Activated CD4-positive, alpha-beta T cell treated with anti-CD3 and anti-CD28 coated beads for 36 hours (primary cell): ENCODE measurements around the gene MAST1. TPM values are rescaled to one million over a fixed set of nuclear protein-coding genes. Genes with fewer than 3 reads are reported as not detected.

Experiments
- ATAC-seq: fragments of 200-7000 bp; cut with Tn5 transposase; one replicate; pipeline ENCODE4 v1.10.0; 2021; ENCODE audit warnings: mild to moderate bottlenecking, moderate library complexity
- CTCF ChIA-PET: fragments of 350-600 bp; sonication (Branson Sonifier 250); formaldehyde crosslinking; loops from one replicate; lab custom pipeline; 2021; ENCODE audit warnings: antibody characterized with exemption; lab: Charles Lee
- POLR2A ChIA-PET: fragments of 350-600 bp; sonication (Branson Sonifier 250); formaldehyde crosslinking; loops from one replicate; lab custom pipeline; 2021; ENCODE audit warnings: antibody characterized with exemption, inconsistent platforms; lab: Charles Lee
- DNase-seq: peaks from one replicate; pipeline ENCODE4 v3.0.0-alpha.2; 2020
- H3K27ac Mint-ChIP-seq: one replicate; pipeline ENCODE4 v1.8.0; 2021; ENCODE audit warnings: mixed read lengths
- H3K27me3 Mint-ChIP-seq: one replicate; pipeline ENCODE4 v1.8.0; 2021; ENCODE audit warnings: mixed read lengths
- H3K36me3 Mint-ChIP-seq: one replicate; pipeline ENCODE4 v1.8.0; 2021; ENCODE audit warnings: low read depth, mixed read lengths
- H3K4me1 Mint-ChIP-seq: one replicate; pipeline ENCODE4 v1.8.0; 2021; ENCODE audit warnings: mixed read lengths
- H3K4me3 Mint-ChIP-seq: one replicate; pipeline ENCODE4 v1.8.0; 2021; ENCODE audit warnings: mild to moderate bottlenecking, moderate library complexity, mixed read lengths
- H3K9me3 Mint-ChIP-seq: one replicate; pipeline ENCODE4 v1.8.0; 2021; ENCODE audit warnings: low read depth, mixed read lengths
- intact Hi-C, 2 experiments: fragments of 100-400 bp; cut with DNase I in 1 of 2; cut with micrococcal nuclease in 1 of 2; formaldehyde crosslinking; loops; one replicate each; pipeline versions ENCODE4 v1.14.2 to v1.15.1; 2022 to 2024; cut with DNase I, micrococcal nuclease
- total RNA-seq, 2 experiments: library from RNA; stranded (reverse); gene quantifications; one replicate each; pipeline ENCODE4 v1.2.3, GENCODE V29; 2021

MAST1 gene
- 1 to 10 TPM; 1.8 to 2.7 TPM for total RNA-seq

DNA sequence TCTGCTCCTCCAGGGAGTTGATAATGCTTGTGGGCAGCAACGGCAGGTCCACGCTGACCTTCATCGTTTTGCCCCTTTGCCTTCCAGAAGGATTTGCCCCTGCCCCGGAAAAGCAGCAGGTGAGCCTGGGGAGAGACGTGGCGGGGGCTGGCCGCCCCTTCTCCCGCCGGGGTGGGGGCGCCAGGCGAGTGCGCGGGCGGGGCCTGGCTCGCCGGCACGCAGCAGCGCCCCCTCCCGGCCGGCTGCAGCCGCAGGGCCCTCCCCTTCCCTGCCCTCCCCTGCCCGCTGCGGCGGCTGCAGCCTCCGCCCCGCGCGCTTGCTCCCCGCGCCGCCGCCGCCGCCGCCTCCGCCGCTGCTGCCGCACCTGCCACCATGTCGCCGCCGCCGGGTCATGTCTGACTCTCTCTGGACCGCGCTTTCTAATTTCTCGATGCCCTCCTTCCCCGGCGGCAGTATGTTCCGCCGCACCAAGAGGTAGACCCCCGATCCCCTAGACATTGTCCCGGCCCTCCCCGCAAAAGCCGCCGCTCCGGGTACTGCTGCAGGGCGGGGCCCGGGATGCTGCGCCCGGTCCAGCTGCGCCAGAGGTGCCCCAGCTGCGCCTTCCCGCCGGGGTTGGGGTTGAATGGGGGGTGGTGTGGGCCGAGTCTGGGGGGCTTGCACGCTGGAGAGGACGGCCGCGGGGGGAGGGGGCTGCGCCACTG, at the start of gene MAST1:
TSS of gene MAST1 (plus strand) at position 334 of the 704 bp plus-strand sequence. CDS start at position 392, 58 bp downstream.
- Mint-ChIP-seq H3K27ac (no peak within 1 kb of the TSS), H3K9me3 (no peaks in the 10 kb centered on the region), H3K27me3 (peaks cover 70% of the 10 kb centered on the region), H3K4me3 (peak within 1 kb of the TSS; percentile 57), H3K4me1 (peaks cover 35% of the 10 kb centered on the region), H3K36me3 (no peaks in the 10 kb centered on the region)
- POLR2A ChIA-PET, result no interaction called here
- DNase-seq (peak; percentile 82), ATAC-seq (peak; percentile 61)
- intact Hi-C loops, result loop anchor here in 1 of 2 experiments (2.0 kb wide), 1 partner anchor 64 kb away; the partner anchor contains the start of gene HOOK2
- CTCF ChIA-PET, result interaction anchor here (0.6 to 1.8 kb wide), 5 partner anchors 9 to 355 kb away, joined by 3 to 17 read pairs (median 6); no protein-coding TSS in a partner anchor

DNA sequence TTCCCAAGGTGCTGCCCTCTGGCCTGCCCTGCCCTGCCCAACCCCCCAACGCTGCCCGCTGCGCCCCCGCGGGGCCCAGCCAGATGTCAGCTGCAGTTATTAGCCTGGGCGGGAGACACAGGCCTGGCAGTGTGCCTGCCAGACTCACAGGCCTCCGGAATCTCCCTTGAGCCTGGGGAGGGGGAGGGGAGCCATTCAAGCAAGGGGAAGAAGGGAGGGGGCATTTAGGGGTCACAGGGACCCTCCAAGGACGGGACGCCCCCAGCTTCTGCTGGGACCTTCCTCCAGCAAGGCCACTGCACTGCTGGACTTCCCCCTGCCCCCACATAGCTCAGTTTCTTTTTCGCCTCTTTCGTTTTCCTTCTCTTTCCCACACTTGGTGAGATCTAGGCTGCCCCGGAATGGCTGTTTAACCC, 49.6 kb upstream of the MAST1 start:
- Mint-ChIP-seq H3K36me3 (peaks cover 15% of the 10 kb centered on the region), H3K4me1 (peaks cover 18% of the 10 kb centered on the region), H3K27ac (peak overlapping the region; percentile 98), H3K9me3 (no peaks in the 10 kb centered on the region), H3K27me3 (no peaks in the 10 kb centered on the region), H3K4me3 (peak overlapping the region; percentile 92)
- ChIA-PET POLR2A (interaction anchor here (0.6 to 2.4 kb wide), 4 partner anchors 11 to 1573 kb away, joined by 3 to 9 read pairs (median 6); no protein-coding TSS in a partner anchor), CTCF (interaction anchor here (0.8 to 3.4 kb wide), 4 partner anchors 7 to 273 kb away, joined by 3 to 39 read pairs (median 4); no protein-coding TSS in a partner anchor)
- peak; percentile 74 for DNase-seq
- no peak for ATAC-seq
- intact Hi-C loops, result loop anchor here (2.0 to 10.0 kb wide), 3 partner anchors 1054 to 1736 kb away; partner anchors contain the start of gene TECR (in 1 of the 2)

GRCh38 chr19:12789098-12789903, 49.0 kb upstream of the MAST1 start:
- no peak for ATAC-seq
- Mint-ChIP-seq H3K27me3 (no peaks in the 10 kb centered on the region), H3K36me3 (peaks cover 18% of the 10 kb centered on the region), H3K27ac (peak overlapping the region; percentile 98), H3K4me1 (peaks cover 21% of the 10 kb centered on the region), H3K4me3 (peak overlapping the region; percentile 92), H3K9me3 (no peaks in the 10 kb centered on the region)
- DNase-seq, result peak; percentile 67
- ChIA-PET CTCF (interaction anchor here (0.6 to 3.4 kb wide), 4 partner anchors 9 to 272 kb away, joined by 3 to 39 read pairs (median 4); no protein-coding TSS in a partner anchor), POLR2A (interaction anchor here (0.7 to 2.4 kb wide), 4 partner anchors 11 to 149 kb away, joined by 3 to 9 read pairs (median 6); no protein-coding TSS in a partner anchor)
- intact Hi-C loops, result loop anchor here (2.0 to 10.0 kb wide), 3 partner anchors 1054 to 1736 kb away; partner anchors contain the start of gene TECR (in 1 of the 2)

DNA sequence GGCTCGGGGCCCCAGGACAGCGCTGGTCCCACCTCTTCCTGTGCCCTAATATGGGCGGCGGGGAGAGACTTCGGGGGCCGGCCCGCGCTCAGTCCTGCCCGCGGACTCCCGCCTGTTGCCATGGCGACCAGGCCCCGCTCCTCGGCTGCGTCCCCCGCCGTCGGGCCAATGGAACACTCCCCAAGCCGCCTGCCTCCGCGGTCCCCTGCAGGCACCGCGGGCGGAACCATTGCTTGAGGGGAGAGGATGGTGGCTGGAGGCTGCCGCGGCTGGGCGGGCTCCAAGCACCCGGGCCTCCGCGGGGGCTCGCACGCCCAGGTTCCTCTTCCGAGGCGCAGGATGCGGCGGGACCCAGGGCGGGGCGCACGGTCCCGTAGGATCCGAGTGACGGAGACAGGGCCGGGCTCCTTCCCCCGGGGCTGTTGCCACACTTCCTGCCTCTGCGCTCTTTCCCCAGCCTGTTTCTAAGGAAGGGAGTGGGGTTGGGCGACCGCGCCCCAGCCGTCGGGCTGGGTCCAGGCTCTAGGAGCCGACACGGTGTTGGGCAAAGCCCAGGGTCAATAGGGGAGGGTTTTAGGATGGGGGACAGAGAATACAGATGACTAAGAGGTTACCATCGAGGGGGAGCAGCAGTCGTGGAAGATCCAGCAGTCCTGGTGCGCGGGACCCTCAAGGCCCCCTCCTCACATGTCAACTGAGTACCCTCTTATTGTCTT, 48.3 kb upstream of the MAST1 start:
- peak; percentile 48 for ATAC-seq
- peak overlapping the region; percentile 98 for H3K27ac Mint-ChIP-seq

DNA sequence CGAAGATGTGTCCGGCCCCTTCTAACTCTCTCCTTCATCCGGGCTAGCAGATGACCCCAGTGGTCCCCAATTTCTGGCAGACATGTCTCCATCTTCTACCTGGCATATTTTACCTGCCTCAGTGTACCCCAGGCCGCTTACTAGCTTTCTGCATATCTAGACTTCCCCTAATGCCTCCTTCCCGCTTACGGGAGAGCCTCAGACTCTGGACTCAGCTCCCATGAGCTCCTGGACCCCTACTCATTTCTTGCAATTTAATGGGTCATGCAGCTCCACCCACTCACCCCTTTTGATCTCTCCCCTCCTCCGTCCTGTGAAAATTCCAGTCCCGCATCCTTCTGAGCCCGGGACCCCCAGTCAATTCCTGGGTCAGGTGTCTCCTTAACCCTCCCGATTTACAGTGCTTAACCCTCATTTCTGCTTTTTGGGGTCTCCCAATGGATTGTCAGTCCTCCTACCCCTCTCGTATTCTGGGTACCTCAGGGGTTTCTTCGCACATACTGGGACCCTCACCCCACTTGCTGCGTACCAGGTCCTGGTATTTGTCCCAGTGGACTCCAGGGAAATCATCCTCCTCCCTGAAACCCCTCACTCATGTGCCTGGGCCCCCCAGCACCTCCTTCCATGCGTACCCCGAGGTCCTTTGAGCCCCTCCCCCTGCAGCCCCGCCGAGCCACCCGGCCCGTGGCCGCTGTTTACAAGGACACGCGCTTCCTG, 47.5 kb upstream of the MAST1 start:
- Mint-ChIP-seq H3K9me3 (no peaks in the 10 kb centered on the region), H3K4me3 (peak overlapping the region; percentile 92), H3K27ac (peak overlapping the region; percentile 98), H3K27me3 (no peaks in the 10 kb centered on the region), H3K4me1 (peaks cover 31% of the 10 kb centered on the region), H3K36me3 (peaks cover 19% of the 10 kb centered on the region)
- ChIA-PET POLR2A (interaction anchor here (0.6 to 3.1 kb wide), 11 partner anchors 8 to 1291 kb away, joined by 3 to 53 read pairs (median 9); partner anchors contain the start of genes DHPS, GCDH, GET3 and RNASEH2A), CTCF (interaction anchor here (0.6 to 15.0 kb wide), 5 partner anchors 13 to 362 kb away, joined by 3 to 451 read pairs (median 3); partner anchors contain the start of gene HOOK2)
- ATAC-seq (no peak), DNase-seq (peak; percentile 46)
- intact Hi-C loops, result loop anchor here (1.0 to 10.0 kb wide), 12 partner anchors 8 to 1828 kb away; partner anchors contain the start of genes ADGRE5 (in 1 of the 2), CALR (in 1 of the 2), IER2 (in 1 of the 2) and NACC1 (in 1 of the 2)

More for the DNA sequence above, 48.3 kb upstream of the MAST1 start:
- Mint-ChIP-seq H3K4me3 (peak overlapping the region; percentile 92), H3K36me3 (peaks cover 18% of the 10 kb centered on the region), H3K27me3 (no peaks in the 10 kb centered on the region), H3K4me1 (peaks cover 28% of the 10 kb centered on the region), H3K9me3 (no peaks in the 10 kb centered on the region)
- POLR2A ChIA-PET, result interaction anchor here (0.8 to 3.1 kb wide), 4 partner anchors 12 to 150 kb away, joined by 4 to 40 read pairs (median 8); no protein-coding TSS in a partner anchor
- peak; percentile 99 for DNase-seq
- intact Hi-C loops, result loop anchor here (1.0 to 10.0 kb wide), 13 partner anchors 8 to 1828 kb away; partner anchors contain the start of genes TECR (in 2 of the 2), ADGRE5 (in 1 of the 2), CALR (in 1 of the 2) and IER2 (in 1 of the 2)
- CTCF ChIA-PET, result interaction anchor here (0.6 to 15.0 kb wide), 4 partner anchors 12 to 149 kb away, joined by 3 to 451 read pairs (median 162); partner anchors contain the start of gene HOOK2

DNA sequence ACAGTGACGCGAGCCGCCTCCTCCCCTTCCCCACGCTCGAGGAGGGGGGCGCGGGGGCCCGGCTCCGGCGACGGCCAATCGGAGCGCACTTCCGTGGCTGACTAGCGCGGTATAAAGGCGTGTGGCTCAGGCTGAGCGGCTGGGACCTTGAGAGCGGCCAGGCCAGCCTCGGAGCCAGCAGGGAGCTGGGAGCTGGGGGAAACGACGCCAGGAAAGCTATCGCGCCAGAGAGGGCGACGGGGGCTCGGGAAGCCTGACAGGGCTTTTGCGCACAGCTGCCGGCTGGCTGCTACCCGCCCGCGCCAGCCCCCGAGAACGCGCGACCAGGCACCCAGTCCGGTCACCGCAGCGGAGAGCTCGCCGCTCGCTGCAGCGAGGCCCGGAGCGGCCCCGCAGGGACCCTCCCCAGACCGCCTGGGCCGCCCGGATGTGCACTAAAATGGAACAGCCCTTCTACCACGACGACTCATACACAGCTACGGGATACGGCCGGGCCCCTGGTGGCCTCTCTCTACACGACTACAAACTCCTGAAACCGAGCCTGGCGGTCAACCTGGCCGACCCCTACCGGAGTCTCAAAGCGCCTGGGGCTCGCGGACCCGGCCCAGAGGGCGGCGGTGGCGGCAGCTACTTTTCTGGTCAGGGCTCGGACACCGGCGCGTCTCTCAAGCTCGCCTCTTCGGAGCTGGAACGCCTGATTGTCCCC, 46.8 kb upstream of the MAST1 start, which contains the start of gene JUNB:
TSS of gene JUNB (plus strand) at position 142 of the 706 bp plus-strand sequence. CDS start at position 428, 286 bp downstream.
- intact Hi-C loops, result loop anchor here (1.0 to 10.0 kb wide), 13 partner anchors 9 to 1829 kb away; partner anchors contain the start of genes CALR (in 2 of the 2), ADGRE5 (in 1 of the 2), IER2 (in 1 of the 2) and NACC1 (in 1 of the 2)
- DNase-seq (peak; percentile 98), ATAC-seq (peak; percentile 51)
- Mint-ChIP-seq H3K4me1 (peaks cover 38% of the 10 kb centered on the region), H3K9me3 (no peaks in the 10 kb centered on the region), H3K4me3 (peak within 1 kb of the TSS; percentile 92), H3K27me3 (no peaks in the 10 kb centered on the region), H3K27ac (peak within 1 kb of the TSS; percentile 98), H3K36me3 (peaks cover 23% of the 10 kb centered on the region)
- POLR2A ChIA-PET, result interaction anchor here (0.6 to 3.1 kb wide), 13 partner anchors 9 to 1291 kb away, joined by 3 to 53 read pairs (median 9); partner anchors contain the start of genes DHPS, GCDH, GET3 and RNASEH2A
- CTCF ChIA-PET, result interaction anchor here (1.0 to 15.0 kb wide), 5 partner anchors 11 to 361 kb away, joined by 3 to 451 read pairs (median 4); partner anchors contain the start of genes HOOK2, PRDX2 and THSD8

- Mint-ChIP-seq H3K4me1 (peaks cover 38% of the 10 kb centered on the region), H3K36me3 (peaks cover 25% of the 10 kb centered on the region), H3K9me3 (no peaks in the 10 kb centered on the region), H3K27me3 (no peaks in the 10 kb centered on the region), H3K27ac (peak overlapping the region; percentile 98), H3K4me3 (peak overlapping the region; percentile 92)
- ATAC-seq (no peak), DNase-seq (peak; percentile 89)
- ChIA-PET POLR2A (interaction anchor here (0.6 to 3.1 kb wide), 14 partner anchors 9 to 360 kb away, joined by 3 to 53 read pairs (median 8); partner anchors contain the start of genes DHPS, GET3, MAN2B1 and RNASEH2A), CTCF (interaction anchor here (1.0 to 15.0 kb wide), 8 partner anchors 10 to 360 kb away, joined by 3 to 451 read pairs (median 4); partner anchors contain the start of genes GET3, HOOK2, PRDX2 and THSD8)
- intact Hi-C loops, result loop anchor here (1.0 to 10.0 kb wide), 9 partner anchors 60 to 1830 kb away; partner anchors contain the start of genes CALR (in 2 of the 2), ADGRE5 (in 1 of the 2), IER2 (in 1 of the 2) and NACC1 (in 1 of the 2)
Observed at GRCh38 chr19:12792051-12792852, 46.1 kb upstream of the MAST1 start.

DNA sequence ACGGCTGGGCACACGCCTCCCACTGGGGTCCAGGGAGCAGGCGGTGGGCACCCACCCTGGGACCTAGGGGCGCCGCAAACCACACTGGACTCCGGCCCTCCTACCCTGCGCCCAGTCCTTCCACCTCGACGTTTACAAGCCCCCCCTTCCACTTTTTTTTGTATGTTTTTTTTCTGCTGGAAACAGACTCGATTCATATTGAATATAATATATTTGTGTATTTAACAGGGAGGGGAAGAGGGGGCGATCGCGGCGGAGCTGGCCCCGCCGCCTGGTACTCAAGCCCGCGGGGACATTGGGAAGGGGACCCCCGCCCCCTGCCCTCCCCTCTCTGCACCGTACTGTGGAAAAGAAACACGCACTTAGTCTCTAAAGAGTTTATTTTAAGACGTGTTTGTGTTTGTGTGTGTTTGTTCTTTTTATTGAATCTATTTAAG, 45.4 kb upstream of the MAST1 start:
- DNase-seq (no peak), ATAC-seq (no peak)
- H3K4me3 Mint-ChIP-seq, result peak overlapping the region; percentile 92
- H3K27me3 Mint-ChIP-seq, result no peaks in the 10 kb centered on the region
- H3K9me3 Mint-ChIP-seq, result no peaks in the 10 kb centered on the region
- H3K4me1 Mint-ChIP-seq, result peaks cover 38% of the 10 kb centered on the region
- H3K27ac Mint-ChIP-seq, result peak overlapping the region; percentile 98
- intact Hi-C loops, result loop anchor here (1.0 to 10.0 kb wide), 13 partner anchors 13 to 1831 kb away; partner anchors contain the start of genes CALR (in 2 of the 2), TRIR (in 2 of the 2), ADGRE5 (in 1 of the 2) and DHPS (in 1 of the 2)
- POLR2A ChIA-PET, result interaction anchor here (0.5 to 3.1 kb wide), 13 partner anchors 10 to 126 kb away, joined by 3 to 53 read pairs (median 5); partner anchors contain the start of genes GET3, MAN2B1, RNASEH2A and TNPO2
- peaks cover 25% of the 10 kb centered on the region for H3K36me3 Mint-ChIP-seq
- CTCF ChIA-PET, result interaction anchor here (1.1 to 15.0 kb wide), 7 partner anchors 9 to 92 kb away, joined by 3 to 451 read pairs (median 4); partner anchors contain the start of genes GET3, HOOK2, PRDX2 and THSD8
